ENCODE results near the gene FABP6.

Gene FABP6

GRCh38 chr5:160186480-160186879 is 42.8 kb upstream of the FABP6 start:
- no peak overlapping the region for H3K4me3 ChIP-seq (ENCODE audit: low read depth, low read length)
- H3K9me3 ChIP-seq (ENCODE audit: control insufficient read depth, insufficient read depth, low read depth, low read length), result no peaks in the 10 kb centered on the region
- H3K27ac ChIP-seq (ENCODE audit: extremely low read depth, low read depth, low read length), result no peak overlapping the region
- TF ChIP-seq SETDB1 (IDR thresholded peaks at IDR 0.05; ENCODE audit: insufficient read length, low read length) (peak; percentile 69), SCRT1 (tag by site-specific recombination; IDR thresholded peaks at IDR 0.05; ENCODE audit: borderline replicate concordance) (0 out of 2 replicates have a peak, but pooled peaks have one; percentile 12), ZNF791 (tag by site-specific recombination; IDR thresholded peaks at IDR 0.05) (no peak)
- no peaks in the 10 kb centered on the region for H3K4me1 ChIP-seq (ENCODE audit: control insufficient read depth, insufficient read depth, low read length)
- no peaks in the 10 kb centered on the region for H3K36me3 ChIP-seq (ENCODE audit: control insufficient read depth in 2 of 2, insufficient read depth in 1 of 2, low read length in 2 of 2)
- POLR2A ChIA-PET, result no interaction called here
- CTCF ChIA-PET, result interaction anchor here (0.9 kb wide), 1 partner anchor 12 kb away, joined by 3 read pairs; no protein-coding TSS in a partner anchor

- H3K36me3 ChIP-seq (ENCODE audit: control insufficient read depth in 2 of 2, insufficient read depth in 1 of 2, low read length in 2 of 2), result no peaks in the 10 kb centered on the region
- H3K4me3 ChIP-seq (ENCODE audit: low read depth, low read length), result no peak overlapping the region
- ChIA-PET POLR2A (interaction anchor here (1.2 kb wide), 1 partner anchor 10 kb away, joined by 5 read pairs; no protein-coding TSS in a partner anchor), CTCF (interaction anchor here (0.9 kb wide), 1 partner anchor 12 kb away, joined by 3 read pairs; no protein-coding TSS in a partner anchor)
- H3K27ac ChIP-seq (ENCODE audit: extremely low read depth, low read depth, low read length), result no peak overlapping the region
- H3K9me3 ChIP-seq (ENCODE audit: control insufficient read depth, insufficient read depth, low read depth, low read length), result no peaks in the 10 kb centered on the region
- H3K4me1 ChIP-seq (ENCODE audit: control insufficient read depth, insufficient read depth, low read length), result no peaks in the 10 kb centered on the region
- TF ChIP-seq ZNF621 (tag by site-specific recombination; IDR thresholded peaks at IDR 0.05) (no peak), ZXDB (tag by site-specific recombination; IDR thresholded peaks at IDR 0.05) (no peak), WT1 (tag by site-specific recombination; IDR thresholded peaks at IDR 0.05) (no peak), ZBTB1 (tag by site-specific recombination; IDR thresholded peaks at IDR 0.05) (no peak), ZNF423 (tag by site-specific recombination; IDR thresholded peaks at IDR 0.05) (no peak), ZNF184 (tag by site-specific recombination; IDR thresholded peaks at IDR 0.05) (no peak), ZNF548 (tag by site-specific recombination; IDR thresholded peaks at IDR 0.05) (no peak), BCL11B (tag by site-specific recombination; IDR thresholded peaks at IDR 0.05; ENCODE audit: low read depth) (no peak)
- TF ChIP-seq, protein P1, sequence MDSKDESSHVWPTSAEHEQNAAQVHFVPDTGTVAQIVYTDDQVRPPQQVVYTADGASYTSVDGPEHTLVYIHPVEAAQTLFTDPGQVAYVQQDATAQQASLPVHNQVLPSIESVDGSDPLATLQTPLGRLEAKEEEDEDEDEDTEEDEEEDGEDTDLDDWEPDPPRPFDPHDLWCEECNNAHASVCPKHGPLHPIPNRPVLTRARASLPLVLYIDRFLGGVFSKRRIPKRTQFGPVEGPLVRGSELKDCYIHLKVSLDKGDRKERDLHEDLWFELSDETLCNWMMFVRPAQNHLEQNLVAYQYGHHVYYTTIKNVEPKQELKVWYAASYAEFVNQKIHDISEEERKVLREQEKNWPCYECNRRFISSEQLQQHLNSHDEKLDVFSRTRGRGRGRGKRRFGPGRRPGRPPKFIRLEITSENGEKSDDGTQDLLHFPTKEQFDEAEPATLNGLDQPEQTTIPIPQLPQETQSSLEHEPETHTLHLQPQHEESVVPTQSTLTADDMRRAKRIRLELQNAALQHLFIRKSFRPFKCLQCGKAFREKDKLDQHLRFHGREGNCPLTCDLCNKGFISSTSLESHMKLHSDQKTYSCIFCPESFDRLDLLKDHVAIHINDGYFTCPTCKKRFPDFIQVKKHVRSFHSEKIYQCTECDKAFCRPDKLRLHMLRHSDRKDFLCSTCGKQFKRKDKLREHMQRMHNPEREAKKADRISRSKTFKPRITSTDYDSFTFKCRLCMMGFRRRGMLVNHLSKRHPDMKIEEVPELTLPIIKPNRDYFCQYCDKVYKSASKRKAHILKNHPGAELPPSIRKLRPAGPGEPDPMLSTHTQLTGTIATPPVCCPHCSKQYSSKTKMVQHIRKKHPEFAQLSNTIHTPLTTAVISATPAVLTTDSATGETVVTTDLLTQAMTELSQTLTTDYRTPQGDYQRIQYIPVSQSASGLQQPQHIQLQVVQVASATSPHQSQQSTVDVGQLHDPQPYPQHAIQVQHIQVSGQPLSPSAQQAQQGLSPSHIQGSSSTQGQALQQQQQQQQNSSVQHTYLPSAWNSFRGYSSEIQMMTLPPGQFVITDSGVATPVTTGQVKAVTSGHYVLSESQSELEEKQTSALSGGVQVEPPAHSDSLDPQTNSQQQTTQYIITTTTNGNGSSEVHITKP (tag by site-specific recombination; IDR thresholded peaks at IDR 0.05), result no peak
- TF ChIP-seq, protein P2, sequence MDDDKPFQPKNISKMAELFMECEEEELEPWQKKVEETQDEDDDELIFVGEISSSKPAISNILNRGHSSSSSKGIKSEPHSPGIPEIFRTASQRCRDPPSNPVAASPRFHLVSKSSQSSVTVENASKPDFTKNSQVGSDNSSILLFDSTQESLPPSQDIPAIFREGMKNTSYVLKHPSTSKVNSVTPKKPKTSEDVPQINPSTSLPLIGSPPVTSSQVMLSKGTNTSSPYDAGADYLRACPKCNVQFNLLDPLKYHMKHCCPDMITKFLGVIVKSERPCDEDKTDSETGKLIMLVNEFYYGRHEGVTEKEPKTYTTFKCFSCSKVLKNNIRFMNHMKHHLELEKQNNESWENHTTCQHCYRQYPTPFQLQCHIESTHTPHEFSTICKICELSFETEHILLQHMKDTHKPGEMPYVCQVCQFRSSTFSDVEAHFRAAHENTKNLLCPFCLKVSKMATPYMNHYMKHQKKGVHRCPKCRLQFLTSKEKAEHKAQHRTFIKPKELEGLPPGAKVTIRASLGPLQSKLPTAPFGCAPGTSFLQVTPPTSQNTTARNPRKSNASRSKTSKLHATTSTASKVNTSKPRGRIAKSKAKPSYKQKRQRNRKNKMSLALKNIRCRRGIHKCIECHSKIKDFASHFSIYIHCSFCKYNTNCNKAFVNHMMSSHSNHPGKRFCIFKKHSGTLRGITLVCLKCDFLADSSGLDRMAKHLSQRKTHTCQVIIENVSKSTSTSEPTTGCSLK (tag by site-specific recombination; IDR thresholded peaks at IDR 0.05), result no peak
These were observed 42.2 kb upstream of the FABP6 start for GRCh38 chr5:160187091-160187490.

DNA sequence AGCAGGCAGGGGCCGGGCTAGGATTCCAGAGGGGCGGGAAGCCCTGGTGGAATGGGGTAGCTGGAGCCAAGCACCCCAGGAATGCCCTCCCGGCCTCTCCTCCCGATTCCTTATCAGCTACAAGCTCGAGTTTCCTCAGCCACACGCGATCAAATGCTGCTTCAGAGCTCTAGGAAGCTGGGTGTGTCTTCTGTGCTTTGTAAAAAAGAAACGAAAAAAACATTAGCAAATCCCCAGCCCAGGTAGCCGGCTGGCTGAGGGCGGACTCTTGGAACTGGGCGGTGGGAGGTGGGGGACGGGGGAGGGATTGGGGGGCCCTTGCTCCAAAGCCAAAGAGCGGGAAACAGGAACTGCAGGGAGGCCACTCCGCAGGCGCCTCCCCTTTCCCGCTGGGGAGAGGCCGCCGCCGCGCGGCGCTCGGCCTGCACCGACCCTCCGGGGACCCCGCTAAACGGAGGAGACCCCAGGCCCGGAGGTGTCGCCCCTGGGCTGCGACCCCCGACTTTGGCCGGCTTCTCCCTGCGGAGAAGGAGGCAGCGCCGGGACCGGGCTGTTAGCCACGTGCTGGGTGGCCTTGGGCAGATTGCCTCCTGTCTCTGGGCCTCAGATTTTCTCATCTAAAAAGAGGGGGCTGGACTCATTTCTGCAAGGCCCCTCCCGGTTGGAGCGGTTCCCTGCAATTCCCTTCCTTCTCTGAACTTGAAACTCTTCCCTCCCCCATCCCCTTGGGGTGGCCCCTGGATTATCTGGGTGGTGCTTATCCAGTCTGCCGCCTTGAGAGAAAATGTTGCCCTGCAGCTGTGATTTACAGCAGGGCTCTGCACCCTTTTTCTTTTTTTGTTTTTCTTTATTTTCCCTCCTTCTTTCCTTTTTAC is 40.9 kb upstream of the FABP6 start:
- ChIA-PET CTCF (interaction anchor here (0.6 to 3.5 kb wide), 3 partner anchors 10 to 766 kb away, joined by 3 to 15 read pairs (median 3); no protein-coding TSS in a partner anchor), POLR2A (interaction anchor here (1.0 to 1.2 kb wide), 3 partner anchors 9 to 23 kb away, joined by 3 to 6 read pairs (median 5); no protein-coding TSS in a partner anchor)
- TF ChIP-seq ZNF292 (tag by site-specific recombination; IDR thresholded peaks at IDR 0.05; ENCODE audit: borderline replicate concordance, low read depth) (no peak), GLIS1 (tag by site-specific recombination; IDR thresholded peaks at IDR 0.05) (peak; percentile 32; the same call in 1 of the 2 replicates)
- H3K4me1 ChIP-seq (ENCODE audit: control insufficient read depth, insufficient read depth, low read length), result no peaks in the 10 kb centered on the region
- H3K27ac ChIP-seq (ENCODE audit: extremely low read depth, low read depth, low read length), result no peak overlapping the region
- no peaks in the 10 kb centered on the region for H3K36me3 ChIP-seq (ENCODE audit: control insufficient read depth in 2 of 2, insufficient read depth in 1 of 2, low read length in 2 of 2)
- H3K9me3 ChIP-seq (ENCODE audit: control insufficient read depth, insufficient read depth, low read depth, low read length), result no peaks in the 10 kb centered on the region
- no peak overlapping the region for H3K4me3 ChIP-seq (ENCODE audit: low read depth, low read length)
